IMR-90 (cell line): ENCODE measurements around the gene EFCAB8. TPM values are rescaled to one million over a fixed set of nuclear protein-coding genes. Genes with fewer than 3 reads are reported as not detected.

Experiments
- ATAC-seq: fragments of 200-7000 bp; cut with Tn5 transposase; 2 replicates; pipeline ENCODE4 v1.9.1; 2020; ENCODE audit warnings: low read depth, mild to moderate bottlenecking, moderate library complexity
- BruUV-seq: library from RNA; stranded (reverse); fragments of 400-500 nt; replicated peaks from 2 replicates; lab custom pipeline; 2021; lab: Mats Ljungman, UMichigan
- CTCF ChIA-PET: fragments of 300-600 bp; formaldehyde crosslinking; extraction: SDS; loops from one replicate; lab custom pipeline; 2021; ENCODE audit warnings: antibody characterized with exemption; lab: Yijun Ruan, JAX
- POLR2A ChIA-PET: fragments of 300-600 bp; sonication (Branson Sonifier 250); formaldehyde crosslinking; loops from one replicate; lab custom pipeline; 2022; ENCODE audit warnings: antibody characterized with exemption; ENCODE audit not compliant: unreplicated experiment; lab: Charles Lee
- DNase-seq: peaks from one replicate; pipeline ENCODE4 v3.0.0; 2013
- H2AFZ ChIP-seq: replicated peaks from 2 replicates; pipeline ENCODE3; 2013; ENCODE audit warnings: low read length, mild to moderate bottlenecking; ENCODE audit not compliant: poor library complexity
- H2AK5ac ChIP-seq: 2 replicates; pipeline ENCODE4 v1.6.1; 2013; ENCODE audit warnings: low read depth, low read length, inconsistent platforms
- H2AK9ac ChIP-seq: replicated peaks from 2 replicates; pipeline ENCODE3; 2013; ENCODE audit warnings: mild to moderate bottlenecking, low read depth, low read length, moderate library complexity; ENCODE audit not compliant: poor library complexity
- H2BK120ac ChIP-seq: 2 replicates; pipeline ENCODE4 v1.6.1; 2013; ENCODE audit warnings: low read depth, low read length, inconsistent platforms
- H2BK15ac ChIP-seq: 3 replicates; pipeline ENCODE4 v1.6.1; 2013; ENCODE audit warnings: low read depth, low read length, inconsistent platforms
- H2BK20ac ChIP-seq: 2 replicates; pipeline ENCODE4 v1.6.1; 2013; ENCODE audit warnings: low read depth, mild to moderate bottlenecking, inconsistent platforms, low read length, moderate library complexity
- H2BK5ac ChIP-seq: 2 replicates; pipeline ENCODE4 v1.6.1; 2013; ENCODE audit warnings: mild to moderate bottlenecking, low read depth, low read length, inconsistent platforms; ENCODE audit not compliant: poor library complexity, severe bottlenecking
- H3K14ac ChIP-seq: replicated peaks from 2 replicates; pipeline ENCODE4 v1.6.1; 2013; ENCODE audit warnings: low read depth, low read length, inconsistent platforms
- H3K18ac ChIP-seq: 2 replicates; pipeline ENCODE4 v1.6.1; 2013; ENCODE audit warnings: low read depth, low read length, control low read depth
- H3K23ac ChIP-seq: 2 replicates; pipeline ENCODE4 v1.6.1; 2013; ENCODE audit warnings: low read depth, low read length, inconsistent platforms
- H3K27ac ChIP-seq: 2 replicates; pipeline ENCODE4 v1.5.1; 2013; ENCODE audit warnings: mild to moderate bottlenecking, control low read depth, low read length; ENCODE audit not compliant: insufficient read depth
- H3K27me3 ChIP-seq: 2 replicates; pipeline ENCODE4 v1.6.1; 2013; ENCODE audit warnings: low read length; ENCODE audit not compliant: control insufficient read depth, insufficient read depth
- H3K36me3 ChIP-seq: 2 replicates; pipeline ENCODE4 v1.6.1; 2013; ENCODE audit warnings: low read length, mixed read lengths; ENCODE audit not compliant: control insufficient read depth, insufficient read depth
- H3K4ac ChIP-seq: 2 replicates; pipeline ENCODE4 v1.6.1; 2013; ENCODE audit warnings: low read depth, low read length, inconsistent platforms
- H3K4me1 ChIP-seq: 2 replicates; pipeline ENCODE4 v1.6.1; 2013; ENCODE audit warnings: low read length, mixed read lengths; ENCODE audit not compliant: control insufficient read depth, insufficient read depth
- H3K4me2 ChIP-seq: 2 replicates; pipeline ENCODE4 v1.6.1; 2013; ENCODE audit warnings: low read depth, mild to moderate bottlenecking, control low read depth, low read length, moderate library complexity
- H3K4me3 ChIP-seq: 2 replicates; pipeline ENCODE4 v1.5.1; 2013; ENCODE audit warnings: low read depth, mild to moderate bottlenecking, control low read depth, low read length, moderate library complexity; ENCODE audit not compliant: insufficient read depth
- H3K56ac ChIP-seq: 2 replicates; pipeline ENCODE4 v1.6.1; 2013; ENCODE audit warnings: low read length, inconsistent platforms; ENCODE audit not compliant: insufficient read depth; ENCODE audit errors: extremely low read depth
- H3K79me1 ChIP-seq, 2 experiments: 2 replicates each; pipeline ENCODE4 v1.6.1; 2013; ENCODE audit warnings: low read length in 2 of 2, inconsistent platforms in 1 of 2, low read depth in 1 of 2
- H3K9ac ChIP-seq: 2 replicates; pipeline ENCODE4 v1.6.1; 2013; ENCODE audit warnings: low read depth, low read length, control low read depth
- H3K9me1 ChIP-seq: 2 replicates; pipeline ENCODE4 v1.6.1; 2013; ENCODE audit warnings: low read length, inconsistent platforms; ENCODE audit not compliant: insufficient read depth
- H3K9me3 ChIP-seq: 2 replicates; pipeline ENCODE4 v1.6.1; 2013; ENCODE audit warnings: low read length; ENCODE audit not compliant: control insufficient read depth, insufficient read depth
- H4K20me1 ChIP-seq: 2 replicates; pipeline ENCODE4 v1.6.1; 2013; ENCODE audit warnings: low read length, inconsistent platforms; ENCODE audit not compliant: insufficient read depth
- H4K5ac ChIP-seq: 2 replicates; pipeline ENCODE4 v1.6.1; 2013; ENCODE audit warnings: mild to moderate bottlenecking, low read depth, low read length, control low read depth
- H4K8ac ChIP-seq, 2 experiments: 2 replicates each; pipeline ENCODE4 v1.6.1; 2013; ENCODE audit warnings: low read depth in 2 of 2, low read length in 2 of 2, control low read depth in 1 of 2, inconsistent platforms in 1 of 2
- H4K91ac ChIP-seq: 2 replicates; pipeline ENCODE4 v1.6.1; 2013; ENCODE audit warnings: low read depth, low read length, inconsistent platforms; ENCODE audit not compliant: insufficient read depth
- NFE2L2 ChIP-seq: fragments of 150-350 bp; IDR thresholded peaks from 2 replicates; pipeline ENCODE4 v1.6.1; 2016; ENCODE audit warnings: low read depth, mild to moderate bottlenecking, low read length
- WGBS, 2 experiments: methylation state at CpG; one replicate each; pipeline versions ENCODE4 v1.1.5 to v1.1.7; 2013; ENCODE audit warnings: missing lambda C conversion rate in 2 of 2; ENCODE audit not compliant: insufficient read length in 1 of 2; ENCODE audit errors: extremely low coverage in 2 of 2; 5-methylcytosine and 5-hydroxymethylcytosine counted together
- dilution Hi-C: fragments of 300-500 bp; cut with HindIII; formaldehyde crosslinking; loops from one replicate; pipeline ENCODE4 v1.14.3; 2018; ENCODE audit warnings: low sequenced_read_pairs; ENCODE audit not compliant: unreplicated experiment
- in situ Hi-C: fragments of 300-500 bp; cut with MboI; formaldehyde crosslinking; loops from 3 replicates; pipeline ENCODE4 v1.14.3; 2019; ENCODE audit warnings: low sequenced_read_pairs, inconsistent platforms, mixed read lengths
- intact Hi-C: fragments of 100-400 bp; cut with micrococcal nuclease; formaldehyde crosslinking; loops from 2 replicates; pipeline ENCODE4 v1.10.0; 2022
- polyA plus RNA-seq, 3 experiments: library from polyadenylated mRNA; depleted of rRNA; stranded (reverse); fragments of >200 nt; gene quantifications; 2 replicates each; pipeline ENCODE4 v1.2.3, GENCODE V29; 2012; ENCODE audit warnings: low replicate concordance in 1 of 3
- total RNA-seq: library from RNA; depleted of rRNA; stranded (reverse); fragments of >200 nt; gene quantifications from 2 replicates; pipeline ENCODE4 v1.2.3, GENCODE V29; 2012

Gene EFCAB8
- total and polyA plus RNA-seq, 2 of the 4 experiments (the other 2 are of a cell fraction) = not detected

- Histone ChIP-seq H3K9me3 (no peaks in the 10 kb centered on the region), H3K18ac (peak overlapping the region; percentile 80), H3K4me2 (peak overlapping the region; percentile 99), H2AK5ac (peak overlapping the region; percentile 90), H3K27me3 (no peaks in the 10 kb centered on the region), H4K8ac (peak overlapping the region; percentile 72 to 89; a peak in 3 of 4 replicates), H3K4me1 (peaks cover 27% of the 10 kb centered on the region), H3K23ac (peak overlapping the region; percentile 96), H3K14ac (peak overlapping the region; percentile 98), H3K56ac (peak overlapping the region; percentile 90), H2BK120ac (peak overlapping the region; percentile 47; the same call in 1 of the 2 replicates), H4K20me1 (peaks cover 58% of the 10 kb centered on the region), H2BK5ac (peak overlapping the region; percentile 85), H2AK9ac (peak overlapping the region; percentile 95), H3K27ac (peak overlapping the region; percentile 96), H2AFZ (peak overlapping the region; percentile 90), H3K4ac (peak overlapping the region; percentile 91), H3K36me3 (no peaks in the 10 kb centered on the region), H3K9ac (peak overlapping the region; percentile 96), H4K5ac (peak overlapping the region; percentile 73), H3K79me1 (peaks cover 0 to 45% of the 10 kb centered on the region in 2 experiments; a peak in 3 of 4 replicates), H2BK15ac (peak overlapping the region; percentile 61; the same call in 2 of the 3 replicates), H4K91ac (peak overlapping the region; percentile 64), H3K4me3 (peak overlapping the region; percentile 98), H2BK20ac (no peak overlapping the region), H3K9me1 (peaks cover 30% of the 10 kb centered on the region)
- intact Hi-C loops = no loop called here
- 33% methylated on average over 2 of the region's 25 CpGs; no CpG with 5 or more reads in 1 of the 2 experiments for WGBS, 2 experiments
- TF ChIP-seq NFE2L2 = no peak
- DNase-seq (no peak), ATAC-seq (no peak; the same call in 1 of the 2 replicates)
- dilution Hi-C loops = no loop called here
- BruUV-seq = no TSS peak
- in situ Hi-C loops = no loop called here
- CTCF ChIA-PET = no interaction called here
- POLR2A ChIA-PET = no interaction called here
These were observed 37.9 kb upstream of the EFCAB8 start for GRCh38 chr20:32820698-32821377.
